Kidney epithelial cell (primary cell): ENCODE results near the gene ZBTB38. TPM values are rescaled to one million over a fixed set of nuclear protein-coding genes. Genes with fewer than 3 reads are reported as not detected.
A peak's percentile ranks its signal among the peaks of the same experiment; 100 is the strongest.

Source experiments
- DNase-seq: peaks from one replicate; pipeline ENCODE4 v3.0.0-alpha.2; 2010; ENCODE audit warnings: low read depth
- H3K27me3 ChIP-seq: 2 replicates; pipeline ENCODE4 v1.6.0; 2011; ENCODE audit warnings: low read length; ENCODE audit not compliant: control insufficient read depth, insufficient read depth
- H3K36me3 ChIP-seq: 2 replicates; pipeline ENCODE4 v1.5.1; 2011; ENCODE audit warnings: low read length; ENCODE audit not compliant: control insufficient read depth, insufficient read depth
- H3K4me3 ChIP-seq: 2 replicates; pipeline ENCODE4 v1.5.1; 2011; ENCODE audit warnings: low read depth, mild to moderate bottlenecking, control low read depth, low read length
- CTCF ChIP-seq: IDR thresholded peaks from 2 replicates; pipeline ENCODE4 v1.5.1; 2011; ENCODE audit warnings: mild to moderate bottlenecking, moderate library complexity, low read length, control low read depth, inconsistent platforms; ENCODE audit not compliant: insufficient read depth, poor library complexity, severe bottlenecking
- total RNA-seq: library from RNA; depleted of rRNA; stranded (reverse); fragments of >200 nt; gene quantifications from 2 replicates; pipeline ENCODE4 v1.2.3, GENCODE V29; 2015

ZBTB38 gene
- total RNA-seq, 1 donor from 2014 or later, result 87.0 TPM

- Histone ChIP-seq H3K27me3 (no peaks in the 10 kb centered on the region), H3K36me3 (no peaks in the 10 kb centered on the region), H3K4me3 (no peak overlapping the region)
- TF ChIP-seq CTCF, result no peak
- DNase-seq, result peak; percentile 78
Observed at GRCh38 chr3:141366285-141367037, 1.8 kb upstream of the ZBTB38 start.

- no peak overlapping the region for H3K4me3 ChIP-seq
- peak; percentile 97 for DNase-seq
- no peak for TF ChIP-seq CTCF
- H3K27me3 ChIP-seq, result no peaks in the 10 kb centered on the region
- no peaks in the 10 kb centered on the region for H3K36me3 ChIP-seq
Observed at GRCh38 chr3:141367038-141367730, 1.1 kb upstream of the ZBTB38 start.

- no peak overlapping the region for H3K4me3 ChIP-seq
- no peak for DNase-seq
- TF ChIP-seq CTCF, result no peak
- no peaks in the 10 kb centered on the region for H3K36me3 ChIP-seq
- H3K27me3 ChIP-seq, result no peaks in the 10 kb centered on the region
Observed at GRCh38 chr3:141368925-141369794, 856 bp downstream of the ZBTB38 start.

- DNase-seq, result peak; percentile 53
- TF ChIP-seq CTCF, result no peak
- no peaks in the 10 kb centered on the region for H3K36me3 ChIP-seq
- no peaks in the 10 kb centered on the region for H3K27me3 ChIP-seq
- H3K4me3 ChIP-seq, result no peak overlapping the region
Observed at GRCh38 chr3:141370065-141370533, 1.8 kb downstream of the ZBTB38 start.

- no peaks in the 10 kb centered on the region for H3K27me3 ChIP-seq
- no peak overlapping the region for H3K4me3 ChIP-seq
- H3K36me3 ChIP-seq, result no peaks in the 10 kb centered on the region
- DNase-seq, result no peak
- no peak for TF ChIP-seq CTCF
Observed at GRCh38 chr3:141371882-141372281, 3.6 kb downstream of the ZBTB38 start.
